Common myeloid progenitor, CD34-positive (primary cell): ENCODE measurements around the gene ACOT7.
"Not testable (repeated sequence)": the region's sequence is repeated elsewhere in the genome, so short reads cannot be mapped to it uniquely, and the experiment has no call there.

Source experiments
- CTCF ChIA-PET: fragments of 350-600 bp; sonication (Branson Sonifier 250); formaldehyde crosslinking; loops from one replicate; lab custom pipeline; 2021; ENCODE audit warnings: antibody characterized with exemption; lab: Charles Lee
- POLR2A ChIA-PET: fragments of 350-600 bp; sonication (Branson Sonifier 250); formaldehyde crosslinking; loops from one replicate; lab custom pipeline; 2021; ENCODE audit warnings: antibody characterized with exemption; lab: Charles Lee
- DNase-seq, 3 donors: peaks; one replicate each; pipeline versions ENCODE4 v3.0.0 to v3.0.0-alpha.2; 2013
- H3K27ac ChIP-seq, 2 experiments: 1 replicate in 1 of 2; 2 replicates in 1 of 2; pipeline ENCODE4 v1.7.0; 2013; ENCODE audit warnings: inconsistent platforms in 2 of 2, low read length in 2 of 2, mild to moderate bottlenecking in 2 of 2, low read depth in 1 of 2, moderate library complexity in 1 of 2; ENCODE audit not compliant: severe bottlenecking in 2 of 2, insufficient read depth in 1 of 2, poor library complexity in 1 of 2
- H3K27me3 ChIP-seq, 5 experiments: replicated peaks in 2 of 5; 1 replicate in 3 of 5; 2 replicates in 2 of 5; pipeline versions ENCODE4 v1.6.1 to v1.7.0; 2013; ENCODE audit warnings: low read length in 4 of 5, mild to moderate bottlenecking in 2 of 5, moderate library complexity in 2 of 5, inconsistent platforms in 1 of 5; ENCODE audit not compliant: insufficient read depth in 5 of 5, control insufficient read depth in 4 of 5
- H3K36me3 ChIP-seq, 4 experiments: 1 replicate in 2 of 4; 2 replicates in 2 of 4; pipeline versions ENCODE4 v1.6.1 to v1.7.0; 2013; ENCODE audit warnings: low read length in 3 of 4, control low read depth in 1 of 4, mild to moderate bottlenecking in 1 of 4; ENCODE audit not compliant: control insufficient read depth in 4 of 4, insufficient read depth in 4 of 4
- H3K4me1 ChIP-seq, 4 experiments: 1 replicate in 3 of 4; 2 replicates in 1 of 4; pipeline versions ENCODE4 v1.6.1 to v1.7.1; 2013; ENCODE audit warnings: low read length in 3 of 4, mild to moderate bottlenecking in 3 of 4, control low read depth in 1 of 4, inconsistent platforms in 1 of 4, moderate library complexity in 1 of 4; ENCODE audit not compliant: control insufficient read depth in 4 of 4, insufficient read depth in 4 of 4; ENCODE audit errors: control extremely low read depth in 1 of 4
- H3K4me3 ChIP-seq, 7 experiments: 1 replicate in 4 of 7; 2 replicates in 3 of 7; pipeline versions ENCODE4 v1.5.1 to v1.7.0; 2013; ENCODE audit warnings: mild to moderate bottlenecking in 7 of 7, low read length in 6 of 7, moderate library complexity in 6 of 7, inconsistent platforms in 2 of 7, low read depth in 2 of 7, control low read depth in 1 of 7; ENCODE audit not compliant: insufficient read depth in 4 of 7, control insufficient read depth in 1 of 7; ENCODE audit errors: extremely low read depth in 1 of 7
- H3K9me3 ChIP-seq, 5 experiments: 1 replicate in 4 of 5; 2 replicates in 1 of 5; pipeline versions ENCODE4 v1.6.1 to v1.7.1; 2013; ENCODE audit warnings: low read length in 4 of 5, mild to moderate bottlenecking in 2 of 5, inconsistent platforms in 1 of 5, low read depth in 1 of 5, moderate library complexity in 1 of 5; ENCODE audit not compliant: control insufficient read depth in 4 of 5, insufficient read depth in 2 of 5; ENCODE audit errors: control extremely low read depth in 1 of 5
- whole genome bisulfite sequencing: methylation state at CpG from one replicate; pipeline ENCODE4 v1.1.5; 2013; ENCODE audit not compliant: insufficient coverage; 5-methylcytosine and 5-hydroxymethylcytosine counted together

The ACOT7 gene

GRCh38 chr1:6397844-6398441 lies 4.4 kb upstream of the ACOT7 start:
- WGBS, result 87% methylated on average over 8 of the region's 10 CpGs
- Histone ChIP-seq H3K27ac (no peak overlapping the region), H3K9me3 (no peaks in the 10 kb centered on the region), H3K4me3 (no peak overlapping the region), H3K27me3 (no peaks in the 10 kb centered on the region), H3K36me3 (no peaks in the 10 kb centered on the region), H3K4me1 (peaks cover 4 to 13% (median 8%) of the 10 kb centered on the region in 4 experiments)
- DNase-seq, result no peak
- ChIA-PET POLR2A (no interaction called here), CTCF (interaction anchor here (0.8 to 4.4 kb wide), 3 partner anchors 9 to 49 kb away, joined by 3 to 30 read pairs (median 6); no protein-coding TSS in a partner anchor)

GRCh38 chr1:6396998-6397397 lies 3.4 kb upstream of the ACOT7 start:
- ChIA-PET CTCF (interaction anchor here (1.1 to 4.4 kb wide), 3 partner anchors 29 to 48 kb away, joined by 4 to 30 read pairs (median 4); no protein-coding TSS in a partner anchor), POLR2A (no interaction called here)
- Histone ChIP-seq H3K9me3 (no peaks in the 10 kb centered on the region), H3K27ac (no peak overlapping the region), H3K36me3 (no peaks in the 10 kb centered on the region), H3K4me3 (no peak overlapping the region), H3K4me1 (peaks cover 4 to 19% (median 17%) of the 10 kb centered on the region in 4 experiments), H3K27me3 (no peaks in the 10 kb centered on the region)
- no peak for DNase-seq

- H3K4me3 ChIP-seq, DNase-seq, H3K27ac ChIP-seq, POLR2A ChIA-PET, H3K36me3 ChIP-seq, H3K9me3 ChIP-seq, H3K27me3 ChIP-seq: not testable (repeated sequence)
- 98% methylated on average over 23 of the region's 34 CpGs for WGBS
- CTCF ChIA-PET, result interaction anchor here (0.9 to 4.4 kb wide), 4 partner anchors 20 to 47 kb away, joined by 3 to 30 read pairs (median 4); no protein-coding TSS in a partner anchor
- H3K4me1 ChIP-seq, result peaks cover 4 to 25% (median 22%) of the 10 kb centered on the region in 4 experiments
These were observed 2.2 kb upstream of the ACOT7 start for GRCh38 chr1:6395781-6396244.

- H3K4me1 ChIP-seq, result peaks cover 4 to 25% (median 22%) of the 10 kb centered on the region in 4 experiments
- CTCF ChIA-PET, result interaction anchor here (0.9 to 4.4 kb wide), 4 partner anchors 20 to 46 kb away, joined by 3 to 30 read pairs (median 6); no protein-coding TSS in a partner anchor
- DNase-seq, H3K27ac ChIP-seq, POLR2A ChIA-PET, H3K4me3 ChIP-seq, H3K36me3 ChIP-seq, H3K9me3 ChIP-seq, H3K27me3 ChIP-seq: not testable (repeated sequence)
- WGBS, result 53% methylated on average over 3 of the region's 8 CpGs
These were observed 1.6 kb upstream of the ACOT7 start for GRCh38 chr1:6395130-6395529.

GRCh38 chr1:6392809-6393399 lies 663 bp downstream of the ACOT7 start:
- Histone ChIP-seq H3K36me3 (no peaks in the 10 kb centered on the region), H3K27me3 (no peaks in the 10 kb centered on the region), H3K9me3 (no peaks in the 10 kb centered on the region), H3K4me3 (peak overlapping the region; percentile 18 to 80 (median 66)), H3K4me1 (peaks cover 4 to 25% (median 22%) of the 10 kb centered on the region in 4 experiments), H3K27ac (no peak overlapping the region)
- POLR2A ChIA-PET, result no interaction called here
- CTCF ChIA-PET, result interaction anchor here (0.8 to 2.3 kb wide), 7 partner anchors 11 to 44 kb away, joined by 3 to 9 read pairs (median 4); no protein-coding TSS in a partner anchor
- WGBS, result under 1% methylated on average over 68 of the region's 83 CpGs
- no peak for DNase-seq

- DNase-seq, result peak in 2 of 3 donors; percentile 37 to 42
- POLR2A ChIA-PET, result interaction anchor here (0.6 kb wide), 1 partner anchor 10 kb away, joined by 8 read pairs; no protein-coding TSS in a partner anchor
- Histone ChIP-seq H3K4me1 (peaks cover 4 to 25% (median 22%) of the 10 kb centered on the region in 4 experiments), H3K27me3 (no peaks in the 10 kb centered on the region), H3K27ac (no peak overlapping the region), H3K36me3 (no peaks in the 10 kb centered on the region), H3K9me3 (no peaks in the 10 kb centered on the region), H3K4me3 (peak overlapping the region; percentile 18 to 80 (median 63))
- CTCF ChIA-PET, result interaction anchor here (0.9 to 2.3 kb wide), 10 partner anchors 11 to 84 kb away, joined by 3 to 9 read pairs (median 4); no protein-coding TSS in a partner anchor
- WGBS, result 38% methylated on average over 11 of the region's 16 CpGs
These were observed 1.4 kb downstream of the ACOT7 start for GRCh38 chr1:6391951-6392808.
